GM10847 (cell line): Measurements from ENCODE around the gene INPP5B.

Source experiments
- POLR2A ChIP-seq: IDR thresholded peaks from 2 replicates; pipeline ENCODE4 v1.6.1; 2011; ENCODE audit not compliant: insufficient read length; ENCODE audit errors: extremely low read depth

INPP5B gene

GRCh38 chr1:37951041-37951782 lies 4.4 kb upstream of the INPP5B start:
- TF ChIP-seq POLR2A: no peak

DNA sequence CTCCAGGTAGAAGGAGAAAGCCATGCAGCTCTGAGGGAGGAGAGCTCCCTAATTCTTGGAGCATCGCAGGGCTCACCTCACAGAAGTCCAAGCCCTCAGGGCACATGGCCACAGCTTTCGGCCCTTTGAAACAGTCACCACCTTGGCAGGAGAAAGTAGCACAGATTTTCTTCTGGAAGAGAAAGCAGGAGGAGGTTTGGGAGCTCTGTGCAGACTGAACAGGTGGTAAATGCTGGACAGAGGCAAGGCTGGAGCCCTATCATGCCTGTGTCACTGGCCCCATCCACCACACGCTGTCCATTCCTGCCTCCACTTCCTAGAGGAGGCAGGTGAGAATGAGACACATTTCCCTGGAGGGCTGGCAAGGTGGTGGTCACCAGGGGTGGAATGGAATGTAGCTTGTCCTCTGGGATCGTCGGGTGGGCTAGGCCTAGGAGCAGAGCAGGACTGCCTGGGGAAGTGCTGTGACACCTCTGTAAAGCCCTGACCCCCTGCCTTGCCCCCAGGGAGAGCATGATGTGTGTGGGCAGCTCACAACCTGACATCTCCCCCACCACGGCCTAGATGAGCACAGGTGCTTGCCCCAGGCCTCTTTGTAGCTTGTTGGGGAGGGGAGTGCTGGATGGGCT lies 2.8 kb upstream of the INPP5B start:
- TF ChIP-seq POLR2A: no peak

DNA sequence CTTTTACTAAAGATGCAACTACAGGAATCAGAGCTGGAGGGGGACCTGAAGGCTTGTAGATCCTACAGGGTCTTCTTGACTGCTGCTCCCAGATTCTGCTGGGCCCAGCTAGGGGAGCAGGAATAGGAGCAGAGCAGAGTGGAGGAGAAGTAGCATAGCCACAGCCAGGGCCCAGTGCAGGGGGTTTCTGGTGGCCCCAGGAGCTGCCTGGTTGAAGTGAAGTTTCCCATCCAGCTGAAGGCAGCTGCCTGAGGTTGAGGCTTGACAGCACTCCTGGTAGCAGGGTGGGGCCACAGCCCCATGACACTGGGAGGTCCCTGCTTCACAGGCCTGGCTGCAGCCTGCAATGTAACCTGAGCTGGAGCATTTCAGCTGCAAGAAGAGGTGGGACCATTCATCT lies 2.0 kb upstream of the INPP5B start:
- no peak for TF ChIP-seq POLR2A

- no peak for TF ChIP-seq POLR2A
These were observed 1.3 kb upstream of the INPP5B start for GRCh38 chr1:37948166-37948565.

DNA sequence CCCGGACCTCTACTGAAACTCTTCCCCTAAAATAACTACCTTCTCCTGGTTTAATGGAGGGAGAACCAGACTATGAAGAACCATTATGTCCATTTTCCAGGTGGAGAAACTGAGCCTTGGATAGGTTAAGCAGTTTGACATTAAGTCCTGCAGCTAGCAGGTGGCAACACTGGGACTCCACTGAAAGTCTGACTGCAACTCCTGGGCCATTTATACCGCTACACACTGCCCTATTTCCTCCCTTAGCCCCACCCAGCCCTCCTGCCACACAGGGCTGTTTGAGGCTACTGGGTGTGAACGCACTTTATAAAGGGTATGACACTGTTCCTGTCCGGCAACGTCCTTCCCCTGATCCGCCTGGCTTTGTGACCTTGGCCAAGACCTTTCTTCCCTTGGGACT lies 511 bp upstream of the INPP5B start:
- TF ChIP-seq POLR2A: no peak

- no peak for TF ChIP-seq POLR2A
These were observed 830 bp downstream of the INPP5B start for GRCh38 chr1:37945743-37946702.

GRCh38 chr1:37945251-37945650 lies 1.6 kb downstream of the INPP5B start:
- no peak for TF ChIP-seq POLR2A

DNA sequence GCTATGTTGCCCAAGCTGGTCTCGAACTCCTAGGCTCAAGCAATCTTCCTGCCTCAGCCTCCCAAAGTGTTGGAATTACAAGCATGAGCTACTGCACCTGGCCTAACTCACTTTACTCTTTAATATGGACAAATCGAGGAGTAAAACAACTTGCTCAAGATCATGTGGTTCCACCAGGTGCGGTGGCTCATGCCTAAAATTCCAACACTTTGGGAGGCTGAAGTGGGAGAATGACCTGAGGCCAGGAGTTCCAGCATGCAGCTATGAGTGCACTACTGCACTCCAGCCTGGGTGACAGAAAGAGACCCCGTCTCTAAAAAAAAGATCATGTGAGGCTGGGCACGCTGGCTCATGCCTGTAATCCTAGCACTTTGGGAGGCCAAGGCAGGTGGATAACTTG lies 2.0 kb downstream of the INPP5B start:
- no peak for TF ChIP-seq POLR2A

DNA sequence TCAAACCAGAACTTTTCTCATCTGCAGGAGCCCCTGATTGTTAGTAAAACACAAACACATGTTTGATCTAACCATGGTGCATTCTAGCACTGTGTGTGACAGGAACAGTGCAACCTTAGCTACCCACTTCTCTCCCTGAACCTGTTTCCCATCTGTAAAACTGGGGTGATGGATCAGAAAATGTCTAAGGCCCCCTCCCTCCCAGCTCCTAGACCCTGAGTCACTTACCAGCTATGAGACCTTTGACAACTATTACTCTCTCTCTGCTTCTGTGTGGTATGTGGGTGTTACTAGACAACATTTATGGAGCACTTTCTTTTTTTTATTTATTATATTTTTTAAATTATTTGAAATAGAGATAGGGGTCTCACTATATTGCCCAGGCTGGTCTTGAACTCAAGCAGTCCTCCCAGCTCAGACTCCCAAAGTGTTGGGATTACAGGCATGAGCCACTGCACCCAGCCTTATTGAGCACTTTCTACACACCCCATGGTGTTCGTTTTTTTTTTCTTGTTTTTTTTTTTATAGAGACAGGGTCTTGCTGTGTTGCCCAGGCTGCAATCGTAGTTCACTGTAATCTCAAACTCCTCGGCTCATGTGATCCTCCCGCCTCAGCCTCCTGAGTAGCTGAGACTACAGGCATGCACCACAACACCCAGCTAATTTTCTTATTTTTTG lies 2.6 kb downstream of the INPP5B start:
- no peak for TF ChIP-seq POLR2A

DNA sequence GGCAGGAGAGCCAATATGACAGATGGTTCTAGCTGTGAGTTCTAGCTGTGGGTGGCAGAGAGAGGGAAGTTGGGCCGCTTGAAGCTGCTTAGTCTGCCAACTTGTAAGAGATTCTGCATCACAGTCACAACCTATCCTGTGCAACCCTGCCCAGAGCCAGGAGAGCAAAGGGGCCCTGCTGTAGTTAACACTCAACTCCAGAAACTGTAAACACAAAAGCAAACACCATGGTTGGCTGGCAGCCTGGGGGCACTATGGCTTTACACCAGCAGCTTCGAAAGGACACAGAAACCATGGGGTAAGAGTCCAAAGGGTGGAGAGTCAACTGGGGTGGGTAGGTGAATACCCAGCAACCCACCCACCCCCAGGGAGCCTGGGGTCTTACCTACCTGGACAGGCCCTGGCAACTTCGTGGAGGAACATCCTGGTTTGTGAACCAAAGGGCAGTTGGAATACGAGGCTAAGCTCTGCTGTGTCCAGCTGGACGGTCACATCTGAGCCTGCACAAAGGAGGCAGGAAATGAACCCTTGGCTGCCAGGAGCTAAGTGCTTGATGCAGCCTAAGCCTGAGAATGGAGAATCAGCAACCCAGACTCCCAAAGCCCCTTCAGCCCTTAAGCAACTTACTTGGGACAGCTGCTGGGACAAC lies 6.4 kb downstream of the INPP5B start:
- no peak for TF ChIP-seq POLR2A

GRCh38 chr1:37932759-37933158 lies 14.1 kb downstream of the INPP5B start:
- no peak for TF ChIP-seq POLR2A

DNA sequence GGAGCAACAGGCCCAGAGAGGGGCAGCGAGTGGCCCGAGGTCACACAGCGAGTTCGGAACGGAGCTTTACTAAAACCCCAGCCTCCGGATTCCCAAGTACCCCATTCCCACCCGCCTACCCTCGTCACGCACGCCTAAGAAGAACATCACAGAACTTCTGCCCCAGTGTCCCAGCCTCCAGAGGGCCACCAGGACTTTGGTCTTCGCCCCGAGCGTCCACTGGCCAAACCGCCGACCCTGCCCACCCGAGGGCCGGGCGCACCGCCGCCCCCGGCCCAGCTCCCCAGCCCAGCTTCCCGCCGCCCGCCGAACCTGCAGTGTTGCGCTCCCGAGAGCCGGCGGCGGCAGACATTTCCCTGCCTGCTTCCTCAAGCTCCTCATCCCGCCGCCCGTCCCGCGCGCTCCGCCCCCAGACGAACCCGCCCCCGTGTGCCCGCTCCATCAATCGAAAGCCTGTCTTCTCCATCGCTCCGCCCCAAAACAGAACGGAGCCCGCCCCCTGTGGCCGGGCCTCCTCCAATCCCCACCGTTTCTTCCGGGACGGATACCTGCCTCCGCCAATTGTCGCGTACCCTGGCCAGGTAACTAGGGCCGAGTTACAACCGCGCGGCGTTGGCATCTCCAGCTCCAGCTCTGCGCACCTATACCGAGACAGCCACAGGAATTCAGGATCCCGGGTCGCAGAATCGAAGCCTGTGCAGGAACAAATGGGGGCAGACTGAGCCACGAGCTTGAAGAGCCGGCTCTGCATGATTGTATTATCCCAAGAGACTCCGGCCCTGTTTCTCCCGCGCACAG lies 15.3 kb downstream of the INPP5B start:
- peak; percentile 40 for TF ChIP-seq POLR2A

- no peak for TF ChIP-seq POLR2A
These were observed 15.8 kb downstream of the INPP5B start for GRCh38 chr1:37931102-37931360.
